CD4-positive, alpha-beta memory T cell (primary cell): ENCODE results near the gene RPL11. TPM values are rescaled to one million over a fixed set of nuclear protein-coding genes. Genes with fewer than 3 reads are reported as not detected.

Experiments used
- CTCF ChIA-PET: fragments of 350-600 bp; sonication (Branson Sonifier 250); formaldehyde crosslinking; loops from one replicate; lab custom pipeline; 2021; ENCODE audit warnings: inconsistent platforms; ENCODE audit not compliant: partially characterized antibody; lab: Charles Lee
- POLR2A ChIA-PET: fragments of 350-600 bp; sonication (Branson Sonifier 250); formaldehyde crosslinking; loops from one replicate; lab custom pipeline; 2021; ENCODE audit not compliant: partially characterized antibody; lab: Charles Lee
- DNase-seq, 5 donors: peaks; one replicate each; pipeline versions ENCODE4 v3.0.0 to v3.0.0-alpha.2; 2020 to 2022; ENCODE audit warnings: mixed read lengths in 1 of 5
- H3K27ac ChIP-seq: one replicate; pipeline ENCODE4 v1.7.0; 2013; ENCODE audit warnings: low read depth, low read length
- H3K27me3 ChIP-seq: 2 replicates; pipeline ENCODE4 v1.7.0; 2013; ENCODE audit warnings: mild to moderate bottlenecking, low read length, moderate library complexity; ENCODE audit not compliant: insufficient read depth
- H3K36me3 ChIP-seq: 2 replicates; pipeline ENCODE4 v1.7.0; 2013; ENCODE audit warnings: mild to moderate bottlenecking, low read length, moderate library complexity; ENCODE audit not compliant: insufficient read depth
- H3K4me1 ChIP-seq: 2 replicates; pipeline ENCODE4 v1.7.0; 2013; ENCODE audit warnings: mild to moderate bottlenecking, low read length, moderate library complexity; ENCODE audit not compliant: insufficient read depth
- H3K4me3 ChIP-seq, 2 donors: one replicate each; pipeline ENCODE4 v1.7.0; 2013; ENCODE audit warnings: low read length in 2 of 2, mild to moderate bottlenecking in 1 of 2
- H3K9me3 ChIP-seq, 2 donors: one replicate each; pipeline ENCODE4 v1.7.0; 2013; ENCODE audit warnings: low read length in 2 of 2, control low read depth in 1 of 2; ENCODE audit not compliant: control insufficient read depth in 1 of 2
- H3K27ac Mint-ChIP-seq, 7 donors: one replicate each; pipeline ENCODE4 v1.8.0; 2020 to 2021; ENCODE audit warnings: mixed read lengths in 7 of 7, mild to moderate bottlenecking in 6 of 7, inconsistent platforms in 3 of 7, moderate library complexity in 3 of 7
- H3K27me3 Mint-ChIP-seq, 2 donors: one replicate each; pipeline ENCODE4 v1.8.0; 2020 to 2021; ENCODE audit warnings: mixed read lengths in 2 of 2
- H3K36me3 Mint-ChIP-seq, 2 donors: one replicate each; pipeline ENCODE4 v1.8.0; 2020 to 2021; ENCODE audit warnings: mixed read lengths in 2 of 2, inconsistent platforms in 1 of 2, mild to moderate bottlenecking in 1 of 2
- H3K4me1 Mint-ChIP-seq, 4 donors: one replicate each; pipeline ENCODE4 v1.8.0; 2020 to 2021; ENCODE audit warnings: mixed read lengths in 4 of 4, mild to moderate bottlenecking in 1 of 4
- H3K4me3 Mint-ChIP-seq, 8 donors: one replicate each; pipeline ENCODE4 v1.8.0; 2020 to 2021; ENCODE audit warnings: mixed read lengths in 8 of 8, mild to moderate bottlenecking in 7 of 8, moderate library complexity in 6 of 8, inconsistent platforms in 3 of 8
- H3K9me3 Mint-ChIP-seq, 8 donors: one replicate each; pipeline ENCODE4 v1.8.0; 2020 to 2021; ENCODE audit warnings: mixed read lengths in 8 of 8, mild to moderate bottlenecking in 5 of 8, inconsistent platforms in 3 of 8, moderate library complexity in 1 of 8
- intact Hi-C: fragments of 100-400 bp; cut with micrococcal nuclease; formaldehyde crosslinking; loops from one replicate; pipeline ENCODE4 v1.15.1; 2023
- polyA plus RNA-seq, 2 donors: library from polyadenylated mRNA; unstranded; fragments of 300-500 nt; fragmentation: Illumina TruSeq; gene quantifications; one replicate each; pipeline ENCODE4 v1.2.3, GENCODE V29; 2021
- total RNA-seq, 2 experiments: library from RNA; stranded (reverse); gene quantifications; one replicate each; pipeline ENCODE4 v1.2.3, GENCODE V29; 2021

The RPL11 gene
- total and polyA plus RNA-seq, 4 experiments from 2014 or later: 1,255 to 2,088 (median 1,693) TPM

- POLR2A ChIA-PET: no interaction called here
- H3K27me3 ChIP-seq: no peaks in the 10 kb centered on the region
- DNase-seq: no peak
- CTCF ChIA-PET: no interaction called here
- Mint-ChIP-seq H3K27me3 (no peaks in the 10 kb centered on the region), H3K4me3 (peak overlapping the region in 3 of 8 donors; percentile 6 to 61 (median 27)), H3K36me3 (peaks cover 76 to 96% of the 10 kb centered on the region in 2 donors), H3K4me1 (peaks cover 49 to 75% (median 59%) of the 10 kb centered on the region in 4 donors), H3K27ac (peak overlapping the region in 5 of 7 donors; percentile 6 to 97 (median 53)), H3K9me3 (no peaks in the 10 kb centered on the region)
- H3K4me3 ChIP-seq: no peak overlapping the region
- H3K9me3 ChIP-seq: no peaks in the 10 kb centered on the region
- intact Hi-C loops: loop anchor here (10.0 kb wide), 1 partner anchor 332 kb away; the partner anchor contains the start of gene ZNF436
- peaks cover 49% of the 10 kb centered on the region for H3K4me1 ChIP-seq
- peaks cover 79% of the 10 kb centered on the region for H3K36me3 ChIP-seq
- H3K27ac ChIP-seq: no peak overlapping the region
These were observed 4.9 kb downstream of the RPL11 start for GRCh38 chr1:23696335-23696989.

GRCh38 chr1:23698466-23698865 lies 6.9 kb downstream of the RPL11 start:
- POLR2A ChIA-PET: no interaction called here
- H3K27me3 ChIP-seq: no peaks in the 10 kb centered on the region
- H3K9me3 ChIP-seq: no peaks in the 10 kb centered on the region
- no peaks in the 10 kb centered on the region for H3K9me3 Mint-ChIP-seq
- no peak overlapping the region for H3K4me3 Mint-ChIP-seq
- H3K4me3 ChIP-seq: no peak overlapping the region
- no peak overlapping the region for H3K27ac ChIP-seq
- DNase-seq: no peak
- H3K4me1 ChIP-seq: peaks cover 35% of the 10 kb centered on the region
- CTCF ChIA-PET: interaction anchor here (1.3 kb wide), 1 partner anchor 50 kb away, joined by 3 read pairs; no protein-coding TSS in a partner anchor
- peaks cover 72 to 88% of the 10 kb centered on the region in 2 donors for H3K36me3 Mint-ChIP-seq
- peaks cover 68% of the 10 kb centered on the region for H3K36me3 ChIP-seq
- peaks cover 36 to 55% (median 46%) of the 10 kb centered on the region in 4 donors for H3K4me1 Mint-ChIP-seq
- no peaks in the 10 kb centered on the region for H3K27me3 Mint-ChIP-seq
- peak overlapping the region in 2 of 7 donors; percentile 25 to 59 for H3K27ac Mint-ChIP-seq
- intact Hi-C loops: loop anchor here (10.0 kb wide), 1 partner anchor 334 kb away; the partner anchor contains the start of gene ZNF436

GRCh38 chr1:23699280-23700179 lies 7.9 kb downstream of the RPL11 start:
- Histone ChIP-seq H3K36me3 (peaks cover 57% of the 10 kb centered on the region), H3K27me3 (no peaks in the 10 kb centered on the region), H3K27ac (no peak overlapping the region), H3K4me1 (peaks cover 24% of the 10 kb centered on the region), H3K4me3 (no peak overlapping the region), H3K9me3 (no peaks in the 10 kb centered on the region)
- ChIA-PET POLR2A (interaction anchor here (3.3 kb wide), 1 partner anchor 8 kb away, joined by 12 read pairs; the partner anchor contains the start of gene RPL11), CTCF (interaction anchor here (1.3 kb wide), 1 partner anchor 49 kb away, joined by 3 read pairs; no protein-coding TSS in a partner anchor)
- H3K4me1 Mint-ChIP-seq: peaks cover 27 to 44% (median 35%) of the 10 kb centered on the region in 4 donors
- H3K36me3 Mint-ChIP-seq: peaks cover 61 to 80% of the 10 kb centered on the region in 2 donors
- H3K4me3 Mint-ChIP-seq: no peak overlapping the region
- peak overlapping the region in 1 of 7 donors; percentile 57 for H3K27ac Mint-ChIP-seq
- intact Hi-C loops: loop anchor here (10.0 kb wide), 1 partner anchor 335 kb away; the partner anchor contains the start of gene ZNF436
- no peaks in the 10 kb centered on the region for H3K27me3 Mint-ChIP-seq
- DNase-seq: no peak
- no peaks in the 10 kb centered on the region for H3K9me3 Mint-ChIP-seq

GRCh38 chr1:23701310-23701709 lies 9.7 kb downstream of the RPL11 start:
- H3K27ac ChIP-seq: no peak overlapping the region
- no peaks in the 10 kb centered on the region for H3K27me3 ChIP-seq
- H3K36me3 Mint-ChIP-seq: peaks cover 44 to 66% of the 10 kb centered on the region in 2 donors
- no peaks in the 10 kb centered on the region for H3K27me3 Mint-ChIP-seq
- intact Hi-C loops: no loop called here
- peaks cover 6% of the 10 kb centered on the region for H3K4me1 ChIP-seq
- H3K4me3 ChIP-seq: no peak overlapping the region
- no peaks in the 10 kb centered on the region for H3K9me3 ChIP-seq
- CTCF ChIA-PET: interaction anchor here (1.2 kb wide), 1 partner anchor 21 kb away, joined by 4 read pairs; no protein-coding TSS in a partner anchor
- no peaks in the 10 kb centered on the region for H3K9me3 Mint-ChIP-seq
- H3K4me3 Mint-ChIP-seq: no peak overlapping the region
- no peak for DNase-seq
- peaks cover 40% of the 10 kb centered on the region for H3K36me3 ChIP-seq
- POLR2A ChIA-PET: interaction anchor here (3.3 kb wide), 1 partner anchor 10 kb away, joined by 12 read pairs; the partner anchor contains the start of gene RPL11
- H3K4me1 Mint-ChIP-seq: peaks cover 12 to 26% (median 18%) of the 10 kb centered on the region in 4 donors
- peak overlapping the region in 1 of 7 donors; percentile 12 for H3K27ac Mint-ChIP-seq

DNA sequence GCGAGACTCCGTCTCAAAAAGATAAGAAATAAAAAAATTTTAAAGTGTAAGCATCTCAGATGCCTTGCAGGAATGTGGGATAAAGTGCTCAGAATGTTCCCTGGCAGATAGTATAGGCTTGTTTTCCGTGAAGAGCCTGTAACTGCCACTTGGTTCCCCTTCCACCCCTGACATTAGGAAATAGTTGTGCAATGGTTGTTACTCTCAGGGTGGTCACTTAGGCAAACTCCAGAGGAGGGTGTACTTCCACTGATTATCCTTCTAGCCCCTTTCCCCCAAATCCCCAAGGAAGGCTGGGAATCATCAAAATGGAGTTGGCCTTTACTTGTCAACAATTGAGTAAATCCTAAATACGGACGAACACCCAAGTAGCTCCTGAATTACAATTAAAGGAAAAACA lies 10.4 kb downstream of the RPL11 start:
- ChIA-PET POLR2A (interaction anchor here (3.3 kb wide), 1 partner anchor 11 kb away, joined by 12 read pairs; the partner anchor contains the start of gene RPL11), CTCF (interaction anchor here (1.2 kb wide), 1 partner anchor 20 kb away, joined by 4 read pairs; no protein-coding TSS in a partner anchor)
- H3K27me3 Mint-ChIP-seq: no peaks in the 10 kb centered on the region
- no peaks in the 10 kb centered on the region for H3K9me3 ChIP-seq
- H3K36me3 ChIP-seq: peaks cover 34% of the 10 kb centered on the region
- H3K27me3 ChIP-seq: no peaks in the 10 kb centered on the region
- peaks cover 8 to 21% (median 14%) of the 10 kb centered on the region in 4 donors for H3K4me1 Mint-ChIP-seq
- H3K4me3 ChIP-seq: no peak overlapping the region
- H3K27ac Mint-ChIP-seq: no peak overlapping the region
- no peak overlapping the region for H3K27ac ChIP-seq
- DNase-seq: no peak
- no peaks in the 10 kb centered on the region for H3K9me3 Mint-ChIP-seq
- no peaks in the 10 kb centered on the region for H3K4me1 ChIP-seq
- H3K4me3 Mint-ChIP-seq: no peak overlapping the region
- H3K36me3 Mint-ChIP-seq: peaks cover 39 to 59% of the 10 kb centered on the region in 2 donors
- intact Hi-C loops: no loop called here

GRCh38 chr1:23704834-23705495 lies 13.4 kb downstream of the RPL11 start:
- Histone ChIP-seq H3K27me3 (no peaks in the 10 kb centered on the region), H3K9me3 (no peaks in the 10 kb centered on the region), H3K36me3 (peaks cover 8% of the 10 kb centered on the region), H3K27ac (no peak overlapping the region), H3K4me1 (no peaks in the 10 kb centered on the region), H3K4me3 (no peak overlapping the region)
- no peak for DNase-seq
- Mint-ChIP-seq H3K4me3 (no peak overlapping the region), H3K27ac (no peak overlapping the region), H3K27me3 (no peaks in the 10 kb centered on the region), H3K4me1 (peaks cover 6 to 11% (median 7%) of the 10 kb centered on the region in 4 donors), H3K36me3 (peaks cover 18 to 37% of the 10 kb centered on the region in 2 donors), H3K9me3 (no peaks in the 10 kb centered on the region)
- POLR2A ChIA-PET: no interaction called here
- intact Hi-C loops: no loop called here
- CTCF ChIA-PET: interaction anchor here (1.1 kb wide), 1 partner anchor 13 kb away, joined by 4 read pairs; the partner anchor contains the start of gene RPL11
